ENCODE measurements around the gene ZFYVE19. TPM values are rescaled to one million over a fixed set of nuclear protein-coding genes. Genes with fewer than 3 reads are reported as not detected.
A peak's percentile ranks its signal among the peaks of the same experiment; 100 is the strongest.

The ZFYVE19 gene
- total and polyA plus RNA-seq, 12 donors, result 11.9 to 29.2 (median 17.9) TPM

DNA sequence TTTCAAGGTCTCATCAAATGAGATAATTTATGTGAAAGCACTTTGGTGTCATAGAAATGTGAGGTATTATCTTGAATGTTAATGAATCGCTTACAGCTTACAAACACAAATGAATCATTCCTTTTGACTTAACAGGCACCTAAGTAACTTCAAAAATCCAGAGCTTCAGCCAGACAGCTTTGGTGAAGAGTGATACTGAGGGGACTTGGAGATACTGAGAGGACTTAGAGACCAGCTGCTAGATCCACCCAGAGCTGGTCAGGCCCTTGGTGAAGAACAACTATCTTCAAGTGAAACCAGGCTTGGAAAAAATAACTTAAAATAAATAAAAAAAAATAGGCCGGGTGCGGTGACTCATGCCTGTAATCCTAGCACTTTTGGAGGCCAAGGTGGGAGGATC, 16.2 kb upstream of the ZFYVE19 start:
- DNase-seq, result no peak
- Histone ChIP-seq H3K4me1 (peaks cover 0 to 51% (median 26%) of the 10 kb centered on the region in 9 donors), H3K27me3 (no peaks in the 10 kb centered on the region), H3K27ac (no peak overlapping the region), H3K9me3 (no peaks in the 10 kb centered on the region), H3K36me3 (peaks cover 0 to 33% (median 0%) of the 10 kb centered on the region in 9 donors), H3K4me3 (no peak overlapping the region)
- intact Hi-C loops (cut with DNase I), result no loop called here
- 83 to 93% methylated on average over 3 of the region's 3 CpGs for whole genome bisulfite sequencing, 2 donors
- TF ChIP-seq, protein P1, sequence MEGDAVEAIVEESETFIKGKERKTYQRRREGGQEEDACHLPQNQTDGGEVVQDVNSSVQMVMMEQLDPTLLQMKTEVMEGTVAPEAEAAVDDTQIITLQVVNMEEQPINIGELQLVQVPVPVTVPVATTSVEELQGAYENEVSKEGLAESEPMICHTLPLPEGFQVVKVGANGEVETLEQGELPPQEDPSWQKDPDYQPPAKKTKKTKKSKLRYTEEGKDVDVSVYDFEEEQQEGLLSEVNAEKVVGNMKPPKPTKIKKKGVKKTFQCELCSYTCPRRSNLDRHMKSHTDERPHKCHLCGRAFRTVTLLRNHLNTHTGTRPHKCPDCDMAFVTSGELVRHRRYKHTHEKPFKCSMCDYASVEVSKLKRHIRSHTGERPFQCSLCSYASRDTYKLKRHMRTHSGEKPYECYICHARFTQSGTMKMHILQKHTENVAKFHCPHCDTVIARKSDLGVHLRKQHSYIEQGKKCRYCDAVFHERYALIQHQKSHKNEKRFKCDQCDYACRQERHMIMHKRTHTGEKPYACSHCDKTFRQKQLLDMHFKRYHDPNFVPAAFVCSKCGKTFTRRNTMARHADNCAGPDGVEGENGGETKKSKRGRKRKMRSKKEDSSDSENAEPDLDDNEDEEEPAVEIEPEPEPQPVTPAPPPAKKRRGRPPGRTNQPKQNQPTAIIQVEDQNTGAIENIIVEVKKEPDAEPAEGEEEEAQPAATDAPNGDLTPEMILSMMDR (IDR thresholded peaks at IDR 0.05), result no peak
- ATAC-seq, result no peak

DNA sequence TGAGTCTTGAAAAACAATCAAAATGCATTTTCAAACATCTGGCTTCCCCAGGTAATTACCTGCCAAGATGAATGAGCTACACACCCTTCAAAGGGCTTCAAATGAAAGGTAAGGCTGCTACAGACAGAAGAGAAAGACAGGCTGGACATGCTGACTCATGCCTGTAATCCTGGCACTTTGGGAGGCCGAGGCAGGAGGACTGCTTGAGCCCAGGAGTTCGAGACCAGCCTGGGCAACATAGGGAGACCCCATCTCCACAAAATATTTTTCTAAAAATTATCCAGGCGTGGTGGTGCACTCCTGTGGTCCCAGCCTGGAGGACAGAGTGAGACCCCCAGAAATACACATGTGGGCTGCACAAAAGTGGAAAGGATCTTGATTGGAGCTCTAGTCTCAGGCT, 14.5 kb upstream of the ZFYVE19 start:
- DNase-seq, result no peak
- WGBS, 2 donors, result 73 to 98% methylated on average over 3 of the region's 3 CpGs

DNA sequence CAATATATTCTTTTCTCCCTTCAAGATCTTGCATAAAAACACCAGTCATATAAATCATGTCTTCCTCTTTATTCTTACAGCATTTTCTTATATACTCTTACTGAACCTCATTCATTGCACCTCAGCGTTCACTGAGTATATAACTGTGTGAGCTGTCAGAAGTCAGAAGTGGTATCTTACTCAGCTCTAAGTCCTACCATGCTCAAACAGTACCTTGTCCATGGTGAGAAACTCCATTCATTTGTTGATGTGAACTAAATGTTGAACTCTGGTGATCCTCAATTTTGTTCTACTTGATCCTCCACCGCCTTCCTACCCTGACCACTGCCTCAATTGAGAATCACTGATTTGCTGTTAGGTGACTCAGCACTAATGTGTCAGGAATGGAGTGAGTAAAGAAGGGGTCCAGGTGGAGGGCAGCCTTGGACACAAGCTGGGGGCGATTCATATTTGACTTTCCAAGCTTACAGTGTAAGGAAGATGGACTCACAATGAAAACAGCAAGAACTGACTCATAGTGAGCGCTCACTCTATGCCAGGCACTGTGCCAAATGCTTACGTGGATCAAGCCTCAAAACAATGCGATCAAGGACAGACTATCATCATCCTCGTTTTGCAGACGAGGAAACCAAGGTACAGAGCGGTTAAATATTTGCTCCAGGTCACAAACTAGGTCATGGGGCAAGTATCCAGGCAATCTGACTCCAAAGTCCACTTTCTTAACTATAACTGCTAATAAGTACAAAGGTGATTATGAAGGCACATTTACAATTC, 13.5 kb upstream of the ZFYVE19 start:
- Histone ChIP-seq H3K27me3 (no peaks in the 10 kb centered on the region), H3K27ac (peak overlapping the region in 1 of 10 donors; percentile 26), H3K9me3 (no peaks in the 10 kb centered on the region), H3K4me3 (no peak overlapping the region), H3K36me3 (peaks cover 0 to 31% (median 0%) of the 10 kb centered on the region in 9 donors), H3K4me1 (peaks cover 0 to 42% (median 20%) of the 10 kb centered on the region in 9 donors)
- ATAC-seq, result peak in 5 of 8 donors; percentile 24 to 68 (median 43)
- no peak for DNase-seq
- TF ChIP-seq, protein P1 (IDR thresholded peaks at IDR 0.05), result no peak
- 69 to 70% methylated on average over 9 of the region's 9 CpGs for WGBS, 2 donors
- intact Hi-C loops (cut with DNase I), result no loop called here

More for the DNA sequence above, 14.5 kb upstream of the ZFYVE19 start:
- no peak overlapping the region for H3K4me3 ChIP-seq
- intact Hi-C loops (cut with DNase I), result no loop called here
- H3K27ac ChIP-seq, result no peak overlapping the region
- H3K27me3 ChIP-seq, result no peaks in the 10 kb centered on the region
- TF ChIP-seq, protein P1 (IDR thresholded peaks at IDR 0.05), result no peak
- H3K4me1 ChIP-seq, result peaks cover 0 to 51% (median 28%) of the 10 kb centered on the region in 9 donors
- H3K9me3 ChIP-seq, result no peaks in the 10 kb centered on the region
- no peak for ATAC-seq
- H3K36me3 ChIP-seq, result peaks cover 0 to 27% (median 0%) of the 10 kb centered on the region in 9 donors

DNA sequence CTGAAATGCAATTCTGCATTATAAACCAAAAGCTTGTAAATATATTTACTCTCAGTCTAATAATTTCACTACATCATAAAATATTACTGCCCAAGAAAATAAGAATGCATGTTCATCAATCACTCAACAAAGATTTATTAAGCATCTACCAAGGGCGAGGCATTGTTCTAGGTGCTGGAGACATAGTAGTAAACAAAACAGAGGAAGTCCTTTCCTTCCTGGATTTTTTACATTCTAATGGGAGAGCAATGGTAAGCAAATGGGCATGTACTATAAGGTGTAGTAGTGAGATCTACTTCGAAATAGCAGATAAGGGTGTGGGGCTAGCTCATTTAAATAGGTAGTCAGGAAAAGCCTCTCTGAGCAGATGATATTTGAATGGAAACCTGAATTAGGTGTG, 10.8 kb upstream of the ZFYVE19 start:
- no peak overlapping the region for H3K4me3 ChIP-seq
- H3K4me1 ChIP-seq, result peaks cover 0 to 34% (median 20%) of the 10 kb centered on the region in 9 donors
- intact Hi-C loops (cut with DNase I), result no loop called here
- DNase-seq, result no peak
- peak overlapping the region in 1 of 10 donors; percentile 25 for H3K27ac ChIP-seq
- no peak for ATAC-seq
- H3K36me3 ChIP-seq, result peaks cover 0 to 35% (median 0%) of the 10 kb centered on the region in 9 donors
- H3K27me3 ChIP-seq, result no peaks in the 10 kb centered on the region
- no peaks in the 10 kb centered on the region for H3K9me3 ChIP-seq
- 60 to 65% methylated on average over 2 of the region's 2 CpGs for WGBS, 2 donors
- TF ChIP-seq, protein P1 (IDR thresholded peaks at IDR 0.05), result no peak

Measured in heart right ventricle (tissue), 16 donors.